GM12801 (cell line): ENCODE results near the gene EIF2A.

Experiments
- TF ChIP-seq, protein P1 (sequence below): IDR thresholded peaks from one replicate; pipeline ENCODE4 v1.5.1; 2011; ENCODE audit warnings: control low read depth; ENCODE audit not compliant: insufficient read length; ENCODE audit errors: extremely low read depth

The EIF2A gene

DNA sequence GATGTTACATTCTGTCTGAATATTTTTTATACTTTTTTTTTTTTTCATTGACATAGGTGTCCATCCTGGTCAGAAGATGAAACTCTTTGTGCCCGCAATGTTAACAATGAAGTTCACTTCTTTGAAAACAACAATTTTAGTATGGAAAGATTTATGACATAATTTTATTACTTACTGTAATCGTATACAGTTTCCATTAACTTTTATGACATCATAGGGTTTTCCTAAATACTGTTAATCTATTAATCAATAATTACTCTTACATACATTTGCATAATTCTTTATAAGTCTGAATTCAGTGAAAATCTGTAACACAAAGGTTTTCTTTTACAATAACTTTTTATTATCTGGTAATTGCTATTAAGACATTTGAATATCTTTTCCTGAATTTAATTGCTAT, 17.7 kb downstream of the EIF2A start:
- TF ChIP-seq, protein P1, sequence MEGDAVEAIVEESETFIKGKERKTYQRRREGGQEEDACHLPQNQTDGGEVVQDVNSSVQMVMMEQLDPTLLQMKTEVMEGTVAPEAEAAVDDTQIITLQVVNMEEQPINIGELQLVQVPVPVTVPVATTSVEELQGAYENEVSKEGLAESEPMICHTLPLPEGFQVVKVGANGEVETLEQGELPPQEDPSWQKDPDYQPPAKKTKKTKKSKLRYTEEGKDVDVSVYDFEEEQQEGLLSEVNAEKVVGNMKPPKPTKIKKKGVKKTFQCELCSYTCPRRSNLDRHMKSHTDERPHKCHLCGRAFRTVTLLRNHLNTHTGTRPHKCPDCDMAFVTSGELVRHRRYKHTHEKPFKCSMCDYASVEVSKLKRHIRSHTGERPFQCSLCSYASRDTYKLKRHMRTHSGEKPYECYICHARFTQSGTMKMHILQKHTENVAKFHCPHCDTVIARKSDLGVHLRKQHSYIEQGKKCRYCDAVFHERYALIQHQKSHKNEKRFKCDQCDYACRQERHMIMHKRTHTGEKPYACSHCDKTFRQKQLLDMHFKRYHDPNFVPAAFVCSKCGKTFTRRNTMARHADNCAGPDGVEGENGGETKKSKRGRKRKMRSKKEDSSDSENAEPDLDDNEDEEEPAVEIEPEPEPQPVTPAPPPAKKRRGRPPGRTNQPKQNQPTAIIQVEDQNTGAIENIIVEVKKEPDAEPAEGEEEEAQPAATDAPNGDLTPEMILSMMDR, result no peak

DNA sequence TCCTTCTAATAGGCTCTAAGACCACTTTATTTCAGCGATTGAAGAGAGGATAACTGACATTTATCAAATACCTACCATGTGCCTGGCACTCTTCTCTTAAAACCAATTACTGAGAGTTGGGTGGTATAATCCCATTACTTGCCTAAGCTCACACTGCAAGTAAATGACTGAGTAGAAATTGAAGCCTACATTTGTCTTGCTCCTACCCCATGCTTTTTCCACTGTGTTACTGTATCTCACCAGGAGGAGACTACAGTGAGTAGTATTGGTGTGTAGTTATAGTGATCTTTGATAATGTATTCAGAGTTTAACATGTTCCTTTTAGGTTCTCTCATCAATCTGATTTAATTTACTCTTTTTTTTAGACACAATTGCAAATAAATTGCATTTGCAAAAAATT, 20.7 kb downstream of the EIF2A start:
- TF ChIP-seq, protein P1, result no peak

DNA sequence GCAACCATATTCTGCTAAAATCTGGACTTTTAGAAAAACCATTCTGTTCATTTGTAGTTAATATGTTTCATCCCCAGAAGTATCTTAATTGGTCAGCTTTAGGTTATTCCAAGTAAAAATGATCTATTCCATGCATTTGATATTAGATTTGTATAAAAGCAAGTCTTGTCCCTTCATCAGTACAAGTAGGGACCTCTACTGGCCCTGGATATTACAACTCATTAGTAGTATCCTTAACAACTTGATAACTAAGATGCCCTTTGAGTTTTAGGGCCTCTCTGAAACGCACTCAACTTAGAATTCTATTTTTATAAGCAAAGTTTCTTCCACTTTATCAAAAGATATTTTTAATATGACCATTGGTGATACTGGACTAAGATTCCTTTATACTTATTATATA, 31.3 kb downstream of the EIF2A start:
- TF ChIP-seq, protein P1, result no peak

DNA sequence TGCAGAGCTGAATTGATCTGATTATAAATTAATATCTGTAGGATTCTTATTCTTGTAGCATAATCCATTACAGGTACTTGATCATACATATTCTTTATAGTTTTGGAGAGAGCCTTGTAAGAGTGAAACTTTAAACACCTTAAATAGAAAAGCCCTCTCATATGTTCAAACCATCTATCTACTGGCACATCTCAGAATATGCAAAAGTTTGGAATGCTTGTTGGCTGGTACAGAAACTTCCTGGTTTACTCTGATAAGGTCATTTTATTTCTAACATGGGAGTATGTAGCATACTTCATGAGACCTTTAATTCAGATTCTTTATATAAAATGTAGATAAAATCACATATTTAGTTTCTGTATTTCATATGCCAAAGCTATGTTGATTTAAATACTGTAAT, 34.6 kb downstream of the EIF2A start:
- TF ChIP-seq, protein P1, result no peak

DNA sequence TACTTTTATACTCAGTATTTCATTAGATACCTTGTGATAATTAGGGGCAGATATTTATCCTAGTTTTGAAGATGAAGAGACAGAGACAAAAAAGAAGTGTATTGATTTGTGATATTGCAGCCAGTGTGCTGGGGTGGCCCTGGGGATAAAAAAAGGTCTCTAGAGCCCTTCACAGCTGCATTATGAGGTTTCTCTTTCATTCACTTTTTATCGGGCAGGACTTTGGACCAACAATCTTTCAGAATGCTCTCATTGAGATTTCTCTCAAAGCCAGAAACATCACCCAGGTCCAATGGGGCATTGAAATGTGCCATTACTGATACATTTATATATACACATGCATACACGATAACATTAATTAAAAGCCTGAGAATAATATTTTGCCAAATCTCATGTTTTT, 36.0 kb downstream of the EIF2A start:
- TF ChIP-seq, protein P1, result no peak

DNA sequence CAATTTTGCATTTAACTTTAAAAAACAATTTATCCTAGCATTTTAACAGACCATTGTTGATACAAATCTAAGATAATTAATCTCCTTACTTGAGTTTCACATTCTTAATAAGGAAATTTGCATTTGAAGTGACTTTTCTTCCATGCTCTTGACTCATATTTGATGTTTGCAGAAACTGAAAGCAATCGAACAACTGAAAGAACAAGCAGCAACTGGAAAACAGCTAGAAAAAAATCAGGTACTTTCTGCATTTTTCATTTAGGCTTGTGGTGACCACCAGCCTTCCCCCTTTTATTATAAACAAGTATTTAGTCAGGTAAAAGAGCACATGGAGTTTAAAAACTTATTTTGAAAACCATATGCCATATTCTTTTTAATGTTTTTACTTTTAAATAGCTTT, 36.4 kb downstream of the EIF2A start:
- TF ChIP-seq, protein P1, result no peak

DNA sequence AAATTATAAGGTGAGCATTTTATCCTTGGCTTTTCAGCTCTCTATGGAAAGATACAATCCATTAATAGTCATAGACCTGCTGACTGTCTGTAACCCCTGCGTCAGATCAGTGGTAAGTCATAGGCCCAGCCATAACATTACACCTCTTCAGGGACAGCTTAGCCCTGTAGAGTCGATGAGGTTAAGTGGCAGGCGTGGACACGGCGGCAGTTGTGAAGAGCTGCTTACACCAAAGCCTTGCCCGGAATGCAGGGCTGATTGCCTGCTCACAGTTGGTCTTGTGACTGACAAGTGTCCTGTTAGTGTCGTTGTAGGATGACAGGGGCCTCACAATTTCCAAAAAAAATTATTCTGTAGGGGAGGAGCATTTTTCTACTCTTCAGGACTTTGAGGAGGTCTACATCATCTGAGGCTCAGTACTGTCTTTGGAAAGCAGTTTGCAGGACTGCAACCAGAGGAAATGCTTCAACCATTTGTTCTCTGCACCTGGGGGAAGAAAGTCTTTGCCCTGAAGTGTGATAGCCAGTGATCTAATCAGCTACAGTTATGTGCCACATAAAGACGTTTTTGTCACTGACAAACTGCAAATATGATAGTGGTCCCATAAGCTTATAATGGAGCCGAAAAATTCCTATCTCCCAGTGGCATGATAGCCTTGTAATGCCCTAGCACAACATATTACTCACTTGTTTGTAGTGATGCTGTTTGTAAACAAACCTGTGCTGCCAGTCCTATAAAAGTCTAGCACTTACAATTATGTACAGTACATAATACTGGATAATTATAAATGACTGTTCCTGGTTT, 41.6 kb downstream of the EIF2A start:
- TF ChIP-seq, protein P1, result no peak
